GM23338 (cell line): ENCODE measurements around the gene ASZ1. TPM values are rescaled to one million over a fixed set of nuclear protein-coding genes. Genes with fewer than 3 reads are reported as not detected.

ENCODE experiments used
- ATAC-seq: fragments of 200-7000 bp; cut with Tn5 transposase; 3 replicates; pipeline ENCODE4 v1.9.1; 2020
- DNase-seq: peaks from one replicate; pipeline ENCODE4 v3.0.0-alpha.2; 2015; ENCODE audit warnings: low spot score
- H2AFZ ChIP-seq: fragments of 200-600 bp; sonication (generic); 2 replicates; pipeline ENCODE4 v1.8.0; 2016; ENCODE audit warnings: antibody characterized with exemption, mild to moderate bottlenecking, moderate library complexity
- H3F3A ChIP-seq: fragments of 200-600 bp; sonication (generic); replicated peaks from 2 replicates; pipeline ENCODE4 v1.8.0; 2017; ENCODE audit warnings: antibody characterized with exemption, mixed run types, low read depth
- H3K27ac ChIP-seq: fragments of 200-600 bp; sonication (generic); 2 replicates; pipeline ENCODE4 v1.6.1; 2016; ENCODE audit warnings: low read depth
- H3K27me3 ChIP-seq: fragments of 200-600 bp; sonication (generic); 2 replicates; pipeline ENCODE4 v1.8.0; 2016; ENCODE audit warnings: mild to moderate bottlenecking, mixed run types, moderate library complexity; ENCODE audit not compliant: insufficient read depth
- H3K36me3 ChIP-seq: fragments of 200-600 bp; sonication (generic); 2 replicates; pipeline ENCODE4 v1.8.0; 2016; ENCODE audit warnings: mild to moderate bottlenecking; ENCODE audit not compliant: insufficient read depth
- H3K4me1 ChIP-seq: fragments of 200-600 bp; sonication (generic); 2 replicates; pipeline ENCODE4 v1.8.0; 2016; ENCODE audit warnings: mild to moderate bottlenecking, moderate library complexity; ENCODE audit not compliant: insufficient read depth
- H3K4me2 ChIP-seq: fragments of 200-600 bp; sonication (generic); 2 replicates; pipeline ENCODE4 v1.7.1; 2017; ENCODE audit warnings: mixed run types
- H3K4me3 ChIP-seq: fragments of 200-600 bp; sonication (generic); 2 replicates; pipeline ENCODE4 v1.6.1; 2016; ENCODE audit warnings: mixed run types
- H3K79me2 ChIP-seq: fragments of 200-600 bp; sonication (generic); replicated peaks from 2 replicates; pipeline ENCODE4 v1.8.0; 2017; ENCODE audit warnings: mild to moderate bottlenecking; ENCODE audit not compliant: insufficient read depth
- H3K9me2 ChIP-seq: fragments of 200-600 bp; sonication (generic); 2 replicates; pipeline ENCODE4 v1.8.0; 2017; ENCODE audit not compliant: insufficient read depth
- H4K20me1 ChIP-seq: fragments of 200-600 bp; sonication (generic); replicated peaks from 2 replicates; pipeline ENCODE4 v1.8.0; 2017; ENCODE audit warnings: mild to moderate bottlenecking; ENCODE audit not compliant: insufficient read depth
- H3K27ac Mint-ChIP-seq: 2 replicates; pipeline ENCODE4 v1.8.0; 2020; ENCODE audit warnings: inconsistent platforms, mild to moderate bottlenecking, moderate library complexity, mixed read lengths
- H3K27me3 Mint-ChIP-seq: 3 replicates; pipeline ENCODE4 v1.8.0; 2022; ENCODE audit warnings: low read depth, mild to moderate bottlenecking, moderate library complexity, mixed read lengths, inconsistent platforms; ENCODE audit not compliant: insufficient read depth, poor library complexity
- H3K36me3 Mint-ChIP-seq: 3 replicates; pipeline ENCODE4 v1.8.0; 2021; ENCODE audit warnings: low read depth, mild to moderate bottlenecking, inconsistent platforms, moderate library complexity, mixed read lengths
- H3K4me1 Mint-ChIP-seq: 3 replicates; pipeline ENCODE4 v1.8.0; 2020; ENCODE audit warnings: mild to moderate bottlenecking, inconsistent platforms, mixed read lengths
- H3K4me3 Mint-ChIP-seq: 3 replicates; pipeline ENCODE4 v1.8.0; 2021; ENCODE audit warnings: moderate library complexity, mild to moderate bottlenecking, inconsistent platforms, mixed read lengths
- H3K9me3 Mint-ChIP-seq: 3 replicates; pipeline ENCODE4 v1.8.0; 2020; ENCODE audit warnings: moderate library complexity, mild to moderate bottlenecking, inconsistent platforms, mixed read lengths
- CREB1 ChIP-seq: fragments of 250-450 bp; sonication (Bioruptor Pico); IDR thresholded peaks from 2 replicates; pipeline ENCODE4 v1.5.0; 2020; ENCODE audit warnings: low read depth, mild to moderate bottlenecking, moderate library complexity
- EZH2 ChIP-seq: fragments of 200-600 bp; sonication (generic); IDR thresholded peaks from one replicate; pipeline ENCODE4 v1.8.0; 2017; ENCODE audit warnings: antibody characterized with exemption, mild to moderate bottlenecking, low read depth; ENCODE audit not compliant: unreplicated experiment
- NANOG ChIP-seq: IDR thresholded peaks from 2 replicates; pipeline ENCODE4 v1.6.1; 2016; ENCODE audit warnings: antibody characterized with exemption, borderline replicate concordance
- STAT1 ChIP-seq: IDR thresholded peaks from one replicate; pipeline ENCODE4 v1.6.1; 2016; ENCODE audit warnings: antibody characterized with exemption; ENCODE audit not compliant: unreplicated experiment
- ZNF114 ChIP-seq: fragments of 250-450 bp; sonication (Bioruptor Pico); IDR thresholded peaks from 2 replicates; pipeline ENCODE4 v1.5.0; 2020; ENCODE audit warnings: mild to moderate bottlenecking, moderate library complexity
- ZNF331 ChIP-seq: fragments of 250-450 bp; sonication (Bioruptor Pico); IDR thresholded peaks from 2 replicates; pipeline ENCODE4 v1.5.0; 2020; ENCODE audit warnings: low read depth, mild to moderate bottlenecking, moderate library complexity
- long read RNA-seq: library from polyadenylated mRNA; unstranded; transcript quantifications from one replicate; pipeline ENCODE4 v2.0.0, GENCODE V29; 2020; ENCODE audit not compliant: unreplicated experiment
- polyA plus RNA-seq: library from polyadenylated mRNA; unstranded; fragments of >200 nt; fragmentation: Nextera tagmentation; extraction: Ambion mirVana; gene quantifications from 2 replicates; pipeline ENCODE4 v1.2.1, GENCODE V29; 2016
- total RNA-seq: library from RNA; depleted of rRNA; stranded (reverse); fragments of >200 nt; shearing (Covaris generic); gene quantifications from 2 replicates; pipeline ENCODE4 v1.2.3, GENCODE V29; 2014; rRNA removed
- TF ChIP-seq, protein P1 (sequence below), 2 experiments: fragments of 200-600 bp in 1 of 2; sonication (generic) in 1 of 2; conservative IDR thresholded peaks; 2 replicates each; pipeline versions ENCODE4 v1.5.1 to v1.6.1; 2016 to 2017; ENCODE audit warnings: antibody characterized with exemption in 2 of 2, low read depth in 2 of 2, mild to moderate bottlenecking in 2 of 2, moderate library complexity in 1 of 2

The ASZ1 gene, protein sequence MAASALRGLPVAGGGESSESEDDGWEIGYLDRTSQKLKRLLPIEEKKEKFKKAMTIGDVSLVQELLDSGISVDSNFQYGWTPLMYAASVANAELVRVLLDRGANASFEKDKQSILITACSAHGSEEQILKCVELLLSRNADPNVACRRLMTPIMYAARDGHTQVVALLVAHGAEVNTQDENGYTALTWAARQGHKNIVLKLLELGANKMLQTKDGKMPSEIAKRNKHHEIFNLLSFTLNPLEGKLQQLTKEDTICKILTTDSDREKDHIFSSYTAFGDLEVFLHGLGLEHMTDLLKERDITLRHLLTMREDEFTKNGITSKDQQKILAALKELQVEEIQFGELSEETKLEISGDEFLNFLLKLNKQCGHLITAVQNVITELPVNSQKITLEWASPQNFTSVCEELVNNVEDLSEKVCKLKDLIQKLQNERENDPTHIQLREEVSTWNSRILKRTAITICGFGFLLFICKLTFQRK
- total RNA-seq: not detected in 2 replicates
- not detected in 2 replicates for polyA plus RNA-seq
- long read RNA-seq: 0 reads

DNA sequence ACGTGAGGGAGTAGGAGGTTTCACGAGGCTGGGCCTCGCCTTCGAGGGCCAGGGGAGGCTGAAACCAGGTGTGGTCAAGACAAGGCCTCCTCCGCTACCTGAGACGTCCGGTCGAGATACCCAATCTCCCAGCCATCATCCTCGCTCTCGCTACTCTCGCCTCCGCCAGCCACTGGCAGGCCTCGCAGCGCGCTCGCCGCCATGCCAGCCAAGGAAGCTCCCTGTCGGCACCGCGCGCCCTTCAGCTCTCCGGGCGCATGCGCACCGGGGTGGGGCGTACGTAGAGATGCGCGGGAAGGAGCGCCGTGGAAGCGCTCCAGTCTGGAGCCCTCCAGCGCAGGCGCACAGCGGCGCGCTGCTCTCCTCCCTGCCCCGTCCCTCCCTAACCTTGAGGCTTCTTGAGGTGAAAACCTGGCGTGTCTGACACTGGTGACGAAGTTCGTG is at the start of gene ASZ1:
TSS of gene ASZ1 (minus strand) at position 236 of the 444 bp plus-strand sequence. CDS start at position 203, 33 bp downstream.
- TF ChIP-seq, protein P1, sequence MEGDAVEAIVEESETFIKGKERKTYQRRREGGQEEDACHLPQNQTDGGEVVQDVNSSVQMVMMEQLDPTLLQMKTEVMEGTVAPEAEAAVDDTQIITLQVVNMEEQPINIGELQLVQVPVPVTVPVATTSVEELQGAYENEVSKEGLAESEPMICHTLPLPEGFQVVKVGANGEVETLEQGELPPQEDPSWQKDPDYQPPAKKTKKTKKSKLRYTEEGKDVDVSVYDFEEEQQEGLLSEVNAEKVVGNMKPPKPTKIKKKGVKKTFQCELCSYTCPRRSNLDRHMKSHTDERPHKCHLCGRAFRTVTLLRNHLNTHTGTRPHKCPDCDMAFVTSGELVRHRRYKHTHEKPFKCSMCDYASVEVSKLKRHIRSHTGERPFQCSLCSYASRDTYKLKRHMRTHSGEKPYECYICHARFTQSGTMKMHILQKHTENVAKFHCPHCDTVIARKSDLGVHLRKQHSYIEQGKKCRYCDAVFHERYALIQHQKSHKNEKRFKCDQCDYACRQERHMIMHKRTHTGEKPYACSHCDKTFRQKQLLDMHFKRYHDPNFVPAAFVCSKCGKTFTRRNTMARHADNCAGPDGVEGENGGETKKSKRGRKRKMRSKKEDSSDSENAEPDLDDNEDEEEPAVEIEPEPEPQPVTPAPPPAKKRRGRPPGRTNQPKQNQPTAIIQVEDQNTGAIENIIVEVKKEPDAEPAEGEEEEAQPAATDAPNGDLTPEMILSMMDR (conservative IDR thresholded peaks at IDR 0.05; ENCODE audit: low read depth in 2 of 2): no peak
- TF ChIP-seq STAT1 (no peak), ZNF331 (CRISPR knock-in tag) (no peak), ZNF114 (no peak), EZH2 (no peak)
- H3K9me3 Mint-ChIP-seq: no peaks in the 10 kb centered on the region
- H3F3A ChIP-seq: no peaks in the 10 kb centered on the region
- H3K36me3 Mint-ChIP-seq: no peaks in the 10 kb centered on the region
- H3K27ac Mint-ChIP-seq: no peak within 1 kb of the TSS
- no peaks in the 10 kb centered on the region for H3K36me3 ChIP-seq
- no peak within 1 kb of the TSS for H3K4me3 Mint-ChIP-seq
- no peaks in the 10 kb centered on the region for H3K27me3 ChIP-seq
- no peaks in the 10 kb centered on the region for H3K27me3 Mint-ChIP-seq
- no peaks in the 10 kb centered on the region for H3K79me2 ChIP-seq
- H3K4me3 ChIP-seq: no peak within 1 kb of the TSS
- DNase-seq (no peak), ATAC-seq (no peak; the same call in 2 of the 3 replicates)
- no peaks in the 10 kb centered on the region for H4K20me1 ChIP-seq
- H3K4me1 Mint-ChIP-seq: no peaks in the 10 kb centered on the region
- no peak within 1 kb of the TSS for H3K4me2 ChIP-seq
- no peaks in the 10 kb centered on the region for H3K9me2 ChIP-seq
- H3K27ac ChIP-seq: no peak within 1 kb of the TSS
- no peaks in the 10 kb centered on the region; the same call in 1 of the 2 replicates for H3K4me1 ChIP-seq
- no peak within 1 kb of the TSS for H2AFZ ChIP-seq

DNA sequence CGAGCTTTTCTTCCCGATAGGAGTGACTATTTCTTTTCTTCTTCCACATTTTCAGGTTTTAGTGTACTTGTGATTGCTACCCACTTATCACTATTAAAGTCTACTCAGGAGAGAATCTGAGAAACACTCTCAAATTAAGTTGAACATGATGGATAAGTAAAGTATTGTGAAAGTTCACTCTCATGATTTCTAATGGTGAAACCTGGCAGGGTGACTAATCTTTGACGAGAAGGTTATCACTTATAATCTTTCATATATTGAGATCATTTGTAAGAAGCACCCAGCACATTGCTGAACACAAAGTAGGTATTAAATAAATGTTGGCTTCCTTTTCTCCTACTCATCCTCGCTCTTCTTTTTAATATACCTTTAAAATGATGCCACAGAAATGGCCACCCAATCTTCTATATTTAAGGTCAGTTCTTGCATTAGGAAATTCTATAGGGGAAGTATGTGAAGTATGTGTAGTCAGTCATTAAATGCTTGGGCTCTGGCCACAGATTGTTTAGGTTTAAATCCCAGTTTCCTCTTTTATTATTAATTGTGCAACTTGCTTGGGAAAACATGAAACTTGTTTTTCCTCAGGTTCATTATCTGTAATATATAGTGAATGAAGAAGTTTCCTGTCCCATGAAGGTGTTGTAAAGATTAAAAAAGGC is 49.4 kb upstream of the ASZ1 start:
- DNase-seq (no peak), ATAC-seq (no peak)
- Mint-ChIP-seq H3K9me3 (no peaks in the 10 kb centered on the region), H3K27me3 (peaks cover 30% of the 10 kb centered on the region), H3K4me3 (no peak overlapping the region), H3K27ac (no peak overlapping the region), H3K4me1 (peaks cover 7% of the 10 kb centered on the region; the same call in 2 of the 3 replicates), H3K36me3 (no peaks in the 10 kb centered on the region)
- Histone ChIP-seq H4K20me1 (no peaks in the 10 kb centered on the region), H3K9me2 (no peaks in the 10 kb centered on the region), H2AFZ (no peak overlapping the region), H3K79me2 (no peaks in the 10 kb centered on the region), H3K27me3 (peaks cover 43% of the 10 kb centered on the region), H3K4me2 (no peak overlapping the region), H3K4me3 (no peak overlapping the region), H3K27ac (no peak overlapping the region), H3K36me3 (no peaks in the 10 kb centered on the region), H3F3A (no peaks in the 10 kb centered on the region), H3K4me1 (0 out of 2 replicates have a peak, but pooled peaks cover 4% of the 10 kb centered on the region)
- TF ChIP-seq STAT1: no peak

DNA sequence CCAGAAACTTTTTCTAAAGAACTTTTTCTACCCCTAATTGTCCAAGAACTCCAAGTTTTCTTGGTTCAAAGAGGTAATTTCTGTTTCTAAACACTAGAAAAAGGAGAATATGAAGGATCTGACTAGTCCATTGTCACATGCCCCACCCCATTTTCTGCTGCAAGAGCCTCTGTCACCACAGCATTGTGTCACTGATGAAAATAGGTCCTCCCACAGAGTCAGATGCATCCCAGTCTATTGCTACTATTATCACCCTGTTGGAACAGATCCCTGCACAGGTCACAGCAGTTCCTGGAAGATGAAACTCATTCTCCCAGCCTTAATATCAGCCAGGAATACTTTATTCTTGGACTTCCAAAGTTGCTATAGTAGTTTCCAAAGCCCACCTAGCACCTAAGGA is 45.0 kb upstream of the ASZ1 start:
- TF ChIP-seq CREB1 (CRISPR knock-in tag) (no peak), STAT1 (no peak), ZNF331 (CRISPR knock-in tag) (no peak), NANOG (no peak), ZNF114 (no peak)
- TF ChIP-seq, protein P1 (conservative IDR thresholded peaks at IDR 0.05; ENCODE audit: low read depth in 2 of 2): no peak
- Histone ChIP-seq H3K4me3 (no peak overlapping the region), H3K9me2 (no peaks in the 10 kb centered on the region), H3K36me3 (no peaks in the 10 kb centered on the region), H3K27me3 (no peaks in the 10 kb centered on the region), H3K79me2 (no peaks in the 10 kb centered on the region), H3K4me2 (no peak overlapping the region), H3K27ac (no peak overlapping the region), H4K20me1 (no peaks in the 10 kb centered on the region), H3K4me1 (no peaks in the 10 kb centered on the region), H3F3A (no peaks in the 10 kb centered on the region), H2AFZ (no peak overlapping the region)
- Mint-ChIP-seq H3K4me1 (no peaks in the 10 kb centered on the region), H3K36me3 (no peaks in the 10 kb centered on the region), H3K27ac (no peak overlapping the region), H3K4me3 (no peak overlapping the region), H3K27me3 (peaks cover 2% of the 10 kb centered on the region), H3K9me3 (no peaks in the 10 kb centered on the region)
- DNase-seq: no peak
- ATAC-seq: no peak
